ENCODE measurements around the gene FSD1L. TPM values are rescaled to one million over a fixed set of nuclear protein-coding genes. Genes with fewer than 3 reads are reported as not detected.

FSD1L gene
- total and polyA plus RNA-seq, 2 experiments from 2014 or later, result 5.2 to 7.1 TPM

GRCh38 chr9:105447386-105447813, 434 bp upstream of the FSD1L start:
- no peak for TF ChIP-seq ZNF331 (CRISPR knock-in tag; IDR thresholded peaks at IDR 0.05; ENCODE audit: low read depth)
- no peak for TF ChIP-seq ZNF462 (CRISPR knock-in tag; IDR thresholded peaks at IDR 0.05)
- TF ChIP-seq NANOG (IDR thresholded peaks at IDR 0.05; ENCODE audit: borderline replicate concordance), result no peak
- TF ChIP-seq, protein P1, sequence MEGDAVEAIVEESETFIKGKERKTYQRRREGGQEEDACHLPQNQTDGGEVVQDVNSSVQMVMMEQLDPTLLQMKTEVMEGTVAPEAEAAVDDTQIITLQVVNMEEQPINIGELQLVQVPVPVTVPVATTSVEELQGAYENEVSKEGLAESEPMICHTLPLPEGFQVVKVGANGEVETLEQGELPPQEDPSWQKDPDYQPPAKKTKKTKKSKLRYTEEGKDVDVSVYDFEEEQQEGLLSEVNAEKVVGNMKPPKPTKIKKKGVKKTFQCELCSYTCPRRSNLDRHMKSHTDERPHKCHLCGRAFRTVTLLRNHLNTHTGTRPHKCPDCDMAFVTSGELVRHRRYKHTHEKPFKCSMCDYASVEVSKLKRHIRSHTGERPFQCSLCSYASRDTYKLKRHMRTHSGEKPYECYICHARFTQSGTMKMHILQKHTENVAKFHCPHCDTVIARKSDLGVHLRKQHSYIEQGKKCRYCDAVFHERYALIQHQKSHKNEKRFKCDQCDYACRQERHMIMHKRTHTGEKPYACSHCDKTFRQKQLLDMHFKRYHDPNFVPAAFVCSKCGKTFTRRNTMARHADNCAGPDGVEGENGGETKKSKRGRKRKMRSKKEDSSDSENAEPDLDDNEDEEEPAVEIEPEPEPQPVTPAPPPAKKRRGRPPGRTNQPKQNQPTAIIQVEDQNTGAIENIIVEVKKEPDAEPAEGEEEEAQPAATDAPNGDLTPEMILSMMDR (conservative IDR thresholded peaks at IDR 0.05; ENCODE audit: low read depth in 2 of 2), result no peak
- TF ChIP-seq ETS1 (IDR thresholded peaks at IDR 0.05), result no peak
- no peak for TF ChIP-seq EZH2phosphoT487 (IDR thresholded peaks at IDR 0.05; ENCODE audit: unreplicated experiment)
- no peak for TF ChIP-seq CREB1 (CRISPR knock-in tag; IDR thresholded peaks at IDR 0.05; ENCODE audit: low read depth)
- ATAC-seq, result no peak
- peaks cover 3% of the 10 kb centered on the region for H3K27me3 Mint-ChIP-seq (ENCODE audit: insufficient read depth, low read depth, poor library complexity)

More at GRCh38 chr9:105447386-105447813, 434 bp upstream of the FSD1L start:
- Mint-ChIP-seq H3K4me1 (peaks cover 27% of the 10 kb centered on the region), H3K4me3 (peak overlapping the region; percentile 87), H3K9me3 (peaks cover 3% of the 10 kb centered on the region; the same call in 1 of the 3 replicates), H3K27ac (no peak overlapping the region), H3K36me3 (ENCODE audit: low read depth) (no peaks in the 10 kb centered on the region)
- Histone ChIP-seq H2AFZ (peak overlapping the region; percentile 99), H3K9me2 (ENCODE audit: insufficient read depth) (no peaks in the 10 kb centered on the region), H4K20me1 (replicated peaks; ENCODE audit: insufficient read depth) (0 out of 2 replicates have a peak, but pooled peaks cover 3% of the 10 kb centered on the region), H3K27me3 (ENCODE audit: insufficient read depth) (no peaks in the 10 kb centered on the region), H3K4me2 (peak overlapping the region; percentile 81), H3F3A (replicated peaks; ENCODE audit: low read depth) (no peaks in the 10 kb centered on the region; the same call in 1 of the 2 replicates), H3K4me3 (peak overlapping the region; percentile 95), H3K4me1 (ENCODE audit: insufficient read depth) (peaks cover 11% of the 10 kb centered on the region), H3K27ac (ENCODE audit: low read depth) (no peak overlapping the region), H3K79me2 (replicated peaks; ENCODE audit: insufficient read depth) (peaks cover 34% of the 10 kb centered on the region), H3K36me3 (ENCODE audit: insufficient read depth) (no peaks in the 10 kb centered on the region)
- DNase-seq (ENCODE audit: low spot score), result no peak
